HEK293T (cell line): ENCODE measurements around the gene MGRN1.

ENCODE experiments used
- CTCF ChIA-PET: fragments of 350-600 bp; formaldehyde crosslinking; extraction: SDS; loops from one replicate; lab custom pipeline; 2021; ENCODE audit warnings: antibody characterized with exemption, inconsistent platforms; lab: Yijun Ruan, JAX
- POLR2A ChIA-PET: fragments of 350-600 bp; formaldehyde crosslinking; extraction: SDS; loops from one replicate; lab custom pipeline; 2020; ENCODE audit warnings: antibody characterized with exemption, inconsistent platforms; lab: Yijun Ruan, JAX
- DNase-seq: peaks from one replicate; pipeline ENCODE4 v3.0.0; 2012; ENCODE audit warnings: mixed read lengths; ENCODE audit errors: extremely low spot score
- ARNT ChIP-seq: fragments of 450-650 bp; IDR thresholded peaks from 2 replicates; pipeline ENCODE4 v1.6.1; 2017; ENCODE audit warnings: mild to moderate bottlenecking
- BHLHE40 ChIP-seq: fragments of 450-650 bp; IDR thresholded peaks from 2 replicates; pipeline ENCODE4 v1.6.1; 2016; ENCODE audit warnings: mild to moderate bottlenecking, moderate library complexity, borderline replicate concordance
- CTBP1 ChIP-seq: fragments of 450-650 bp; IDR thresholded peaks from 2 replicates; pipeline ENCODE4 v1.6.1; 2016; ENCODE audit warnings: borderline replicate concordance
- ELF4 ChIP-seq: fragments of 450-650 bp; IDR thresholded peaks from 2 replicates; pipeline ENCODE4 v1.6.1; 2017; ENCODE audit warnings: antibody characterized with exemption
- FOXA1 ChIP-seq: fragments of 450-650 bp; IDR thresholded peaks from 2 replicates; pipeline ENCODE4 v1.6.1; 2016; ENCODE audit warnings: mild to moderate bottlenecking
- FOXK2 ChIP-seq: fragments of 450-650 bp; IDR thresholded peaks from 2 replicates; pipeline ENCODE4 v1.6.1; 2016; ENCODE audit warnings: mild to moderate bottlenecking
- FOXM1 ChIP-seq: fragments of 450-650 bp; IDR thresholded peaks from 2 replicates; pipeline ENCODE4 v1.6.1; 2017; ENCODE audit warnings: mild to moderate bottlenecking, borderline replicate concordance
- HDGF ChIP-seq: fragments of 450-650 bp; IDR thresholded peaks from 2 replicates; pipeline ENCODE4 v1.6.1; 2017; ENCODE audit warnings: antibody characterized with exemption, borderline replicate concordance
- L3MBTL2 ChIP-seq: fragments of 450-650 bp; conservative IDR thresholded peaks from 2 replicates; pipeline ENCODE4 v1.6.1; 2016; ENCODE audit warnings: mild to moderate bottlenecking
- LEF1 ChIP-seq: fragments of 450-650 bp; IDR thresholded peaks from 2 replicates; pipeline ENCODE4 v1.6.1; 2017; ENCODE audit warnings: mild to moderate bottlenecking, borderline replicate concordance
- NFRKB ChIP-seq: fragments of 450-650 bp; IDR thresholded peaks from 2 replicates; pipeline ENCODE4 v1.6.1; 2016; ENCODE audit warnings: mild to moderate bottlenecking, moderate library complexity
- SP1 ChIP-seq: fragments of 450-650 bp; IDR thresholded peaks from 2 replicates; pipeline ENCODE4 v1.6.1; 2017
- SUZ12 ChIP-seq: fragments of 450-650 bp; IDR thresholded peaks from 2 replicates; pipeline ENCODE4 v1.6.1; 2016; ENCODE audit warnings: mild to moderate bottlenecking
- TARDBP ChIP-seq: fragments of 450-650 bp; IDR thresholded peaks from 2 replicates; pipeline ENCODE4 v1.6.1; 2016
- ZNF384 ChIP-seq: fragments of 450-650 bp; IDR thresholded peaks from 2 replicates; pipeline ENCODE4 v1.6.1; 2016
- TF ChIP-seq, protein P1 (sequence below): fragments of 450-650 bp; IDR thresholded peaks from 2 replicates; pipeline ENCODE4 v1.6.1; 2016

The MGRN1 gene

GRCh38 chr16:4685776-4686496, 61.3 kb downstream of the MGRN1 start:
- CTCF ChIA-PET, result interaction anchor here (0.6 kb wide), 1 partner anchor 36 kb away, joined by 3 read pairs; no protein-coding TSS in a partner anchor
- DNase-seq, result no peak
- POLR2A ChIA-PET, result no interaction called here
- TF ChIP-seq LEF1, result no peak
- no peak for TF ChIP-seq SP1
- TF ChIP-seq CTBP1, result no peak
- TF ChIP-seq L3MBTL2, result no peak
- TF ChIP-seq FOXA1, result no peak
- TF ChIP-seq ZNF384, result no peak
- no peak for TF ChIP-seq FOXK2
- TF ChIP-seq SUZ12, result no peak
- no peak for TF ChIP-seq NFRKB

DNA sequence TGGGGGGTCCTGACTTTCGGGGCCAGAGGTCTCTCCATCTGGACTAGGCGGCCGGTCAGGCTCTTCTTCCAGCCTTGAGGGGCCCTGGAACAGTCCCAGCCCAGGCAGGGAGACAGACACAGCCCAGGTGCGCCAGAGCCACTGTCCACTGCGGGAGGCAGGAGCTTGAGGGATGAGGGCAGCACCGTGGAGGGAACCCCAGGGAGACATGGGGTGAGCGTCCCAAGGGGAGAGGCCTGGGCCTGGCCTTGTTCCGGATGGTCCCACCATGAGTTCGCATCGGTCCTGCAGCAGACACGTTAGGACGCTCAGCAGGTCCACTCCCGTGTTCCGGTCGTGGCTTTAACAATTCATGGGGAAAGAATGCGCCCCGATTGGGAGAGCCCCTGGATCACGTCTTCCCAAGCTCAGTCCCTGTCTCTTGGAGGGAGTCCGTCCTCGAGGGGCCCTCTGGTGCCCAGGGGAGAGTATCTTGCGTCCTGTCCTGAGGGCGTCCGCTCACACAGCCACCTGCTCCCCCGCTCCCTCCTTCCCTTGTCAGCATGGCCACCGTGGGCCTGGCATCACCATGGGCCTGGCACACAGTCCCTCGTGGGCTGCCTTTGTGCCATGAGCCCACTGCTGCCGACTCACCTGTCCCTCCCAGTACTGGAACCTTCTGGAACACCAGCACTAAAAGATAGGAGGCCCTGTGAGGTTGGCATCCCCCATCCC, 62.0 kb downstream of the MGRN1 start:
- ChIA-PET CTCF (no interaction called here), POLR2A (no interaction called here)
- DNase-seq, result no peak
- TF ChIP-seq HDGF (no peak), FOXM1 (no peak), BHLHE40 (no peak), LEF1 (no peak), NFRKB (no peak)

GRCh38 chr16:4687416-4687815, 62.8 kb downstream of the MGRN1 start:
- DNase-seq, result no peak
- CTCF ChIA-PET, result no interaction called here
- POLR2A ChIA-PET, result no interaction called here

DNA sequence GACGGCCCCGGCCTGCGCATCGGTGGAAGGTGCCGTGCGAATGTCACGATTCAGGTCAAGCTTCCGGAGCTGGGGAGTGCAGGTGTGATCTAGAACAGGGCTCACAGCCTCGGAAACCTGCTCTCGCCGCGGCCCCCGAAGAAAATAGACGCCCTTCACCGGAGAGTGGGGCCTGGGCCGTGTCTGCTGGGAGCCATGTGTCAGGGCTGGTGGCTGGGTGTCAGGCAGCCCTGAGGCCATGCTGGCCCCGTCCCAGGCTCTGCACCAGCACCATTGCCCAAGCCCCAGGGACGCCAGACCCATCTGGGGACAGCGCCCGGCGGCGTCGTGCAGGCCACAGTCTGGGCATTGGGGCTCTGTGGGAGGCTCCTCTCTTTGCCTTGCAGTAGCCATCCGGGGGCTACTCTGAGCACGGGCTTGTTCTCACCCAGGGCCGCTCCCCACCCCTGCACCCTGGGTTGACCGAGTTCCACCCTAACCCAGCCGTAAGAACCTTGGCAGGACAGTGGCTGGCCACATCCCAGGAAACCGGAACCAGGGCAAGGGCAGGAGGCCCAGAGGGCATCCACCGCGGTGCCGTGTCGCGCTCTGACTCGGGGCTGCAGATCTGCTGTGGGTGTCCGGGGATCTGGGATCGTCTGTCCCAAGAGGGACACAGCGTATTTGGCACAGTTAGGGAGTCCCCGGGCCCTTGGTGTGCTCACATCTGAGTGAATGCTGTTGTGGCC, 63.5 kb downstream of the MGRN1 start:
- DNase-seq, result no peak
- CTCF ChIA-PET, result no interaction called here
- POLR2A ChIA-PET, result no interaction called here
- TF ChIP-seq FOXK2, result no peak
- TF ChIP-seq CTBP1, result no peak
- TF ChIP-seq, protein P1, sequence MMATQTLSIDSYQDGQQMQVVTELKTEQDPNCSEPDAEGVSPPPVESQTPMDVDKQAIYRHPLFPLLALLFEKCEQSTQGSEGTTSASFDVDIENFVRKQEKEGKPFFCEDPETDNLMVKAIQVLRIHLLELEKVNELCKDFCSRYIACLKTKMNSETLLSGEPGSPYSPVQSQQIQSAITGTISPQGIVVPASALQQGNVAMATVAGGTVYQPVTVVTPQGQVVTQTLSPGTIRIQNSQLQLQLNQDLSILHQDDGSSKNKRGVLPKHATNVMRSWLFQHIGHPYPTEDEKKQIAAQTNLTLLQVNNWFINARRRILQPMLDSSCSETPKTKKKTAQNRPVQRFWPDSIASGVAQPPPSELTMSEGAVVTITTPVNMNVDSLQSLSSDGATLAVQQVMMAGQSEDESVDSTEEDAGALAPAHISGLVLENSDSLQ, result no peak
- TF ChIP-seq ELF4, result no peak
- no peak for TF ChIP-seq LEF1
- TF ChIP-seq ARNT, result no peak
- TF ChIP-seq FOXA1, result no peak
- TF ChIP-seq FOXM1, result no peak

More at GRCh38 chr16:4687416-4687815, 62.8 kb downstream of the MGRN1 start:
- TF ChIP-seq TARDBP (no peak), FOXM1 (no peak), L3MBTL2 (no peak), BHLHE40 (no peak), ZNF384 (no peak), SUZ12 (no peak)

DNA sequence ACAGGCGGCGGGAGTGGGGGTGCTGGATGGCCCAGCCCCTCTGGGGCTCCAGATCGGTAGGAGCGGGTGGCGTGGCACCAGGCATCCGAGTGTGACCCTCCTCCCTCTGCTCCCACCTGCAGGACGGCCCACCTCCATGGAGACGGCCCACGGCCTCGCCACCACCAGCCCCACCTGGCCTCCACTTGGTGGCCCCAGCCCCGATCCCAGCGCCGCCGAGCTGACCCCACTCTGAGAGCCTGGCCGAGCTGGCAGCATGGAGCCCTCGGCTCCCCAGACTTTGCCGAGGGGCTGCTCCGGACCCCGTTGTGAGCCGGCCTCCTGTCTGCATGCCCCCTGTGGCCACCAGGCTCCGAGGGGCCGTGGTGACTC, 64.0 kb downstream of the MGRN1 start:
- ChIA-PET CTCF (no interaction called here), POLR2A (no interaction called here)
- TF ChIP-seq ZNF384 (no peak), FOXA1 (no peak), FOXM1 (no peak), BHLHE40 (no peak), L3MBTL2 (no peak), SP1 (no peak), NFRKB (no peak), HDGF (no peak), FOXK2 (no peak), LEF1 (no peak), CTBP1 (no peak), ARNT (no peak)
- DNase-seq, result no peak

- CTCF ChIA-PET, result no interaction called here
Measured at GRCh38 chr16:4689091-4689671, 64.6 kb downstream of the MGRN1 start.

More at GRCh38 chr16:4689091-4689671, 64.6 kb downstream of the MGRN1 start:
- DNase-seq, result no peak
- POLR2A ChIA-PET, result no interaction called here
- TF ChIP-seq FOXM1 (no peak), TARDBP (no peak), CTBP1 (no peak), FOXA1 (no peak), LEF1 (no peak), HDGF (no peak), ELF4 (no peak), FOXK2 (no peak), L3MBTL2 (no peak), NFRKB (no peak), SUZ12 (no peak), ZNF384 (no peak)
- TF ChIP-seq, protein P1, result no peak
